Measurements from ENCODE around the gene GPR141.

DNA sequence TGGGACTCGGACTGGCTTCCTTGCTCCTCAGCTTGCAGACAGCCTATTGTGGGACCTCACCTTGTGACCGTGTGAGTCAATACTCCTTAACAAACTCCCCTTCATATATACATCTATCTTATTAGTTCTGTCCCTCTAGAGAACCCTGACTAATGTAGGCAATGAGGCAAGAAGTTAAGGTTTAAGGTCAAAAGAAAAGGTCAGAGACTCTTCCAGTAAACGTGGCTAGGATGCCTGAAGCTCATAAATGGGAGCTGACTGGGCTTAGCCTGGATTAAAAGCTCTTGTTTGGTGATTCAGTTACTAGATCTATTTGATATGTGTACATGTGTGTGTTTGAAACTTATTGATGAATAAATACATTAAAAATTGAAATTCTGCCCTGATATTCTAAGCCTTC is 10.6 kb upstream of the GPR141 start:
- TF ChIP-seq, protein P1, sequence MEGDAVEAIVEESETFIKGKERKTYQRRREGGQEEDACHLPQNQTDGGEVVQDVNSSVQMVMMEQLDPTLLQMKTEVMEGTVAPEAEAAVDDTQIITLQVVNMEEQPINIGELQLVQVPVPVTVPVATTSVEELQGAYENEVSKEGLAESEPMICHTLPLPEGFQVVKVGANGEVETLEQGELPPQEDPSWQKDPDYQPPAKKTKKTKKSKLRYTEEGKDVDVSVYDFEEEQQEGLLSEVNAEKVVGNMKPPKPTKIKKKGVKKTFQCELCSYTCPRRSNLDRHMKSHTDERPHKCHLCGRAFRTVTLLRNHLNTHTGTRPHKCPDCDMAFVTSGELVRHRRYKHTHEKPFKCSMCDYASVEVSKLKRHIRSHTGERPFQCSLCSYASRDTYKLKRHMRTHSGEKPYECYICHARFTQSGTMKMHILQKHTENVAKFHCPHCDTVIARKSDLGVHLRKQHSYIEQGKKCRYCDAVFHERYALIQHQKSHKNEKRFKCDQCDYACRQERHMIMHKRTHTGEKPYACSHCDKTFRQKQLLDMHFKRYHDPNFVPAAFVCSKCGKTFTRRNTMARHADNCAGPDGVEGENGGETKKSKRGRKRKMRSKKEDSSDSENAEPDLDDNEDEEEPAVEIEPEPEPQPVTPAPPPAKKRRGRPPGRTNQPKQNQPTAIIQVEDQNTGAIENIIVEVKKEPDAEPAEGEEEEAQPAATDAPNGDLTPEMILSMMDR (conservative IDR thresholded peaks at IDR 0.05; ENCODE audit: low read depth, low read length) = no peak
- TF ChIP-seq EZH2 (IDR thresholded peaks at IDR 0.05; ENCODE audit: low read length, unreplicated experiment) (no peak), EZH2phosphoT487 (IDR thresholded peaks at IDR 0.05; ENCODE audit: borderline replicate concordance, low read length) (no peak)
